Naive B cell (primary cell): ENCODE data around the gene PSMG3. TPM values are rescaled to one million over a fixed set of nuclear protein-coding genes. Genes with fewer than 3 reads are reported as not detected.

Experiments used
- ATAC-seq, 2 donors: fragments of 150-1000 bp; cut with Tn5 transposase; 2 replicates each; pipeline ENCODE4 v1.10.0; 2021; ENCODE audit warnings: low read depth in 2 of 2, mild to moderate bottlenecking in 2 of 2, moderate library complexity in 2 of 2
- DNase-seq: peaks from one replicate; pipeline ENCODE4 v3.0.0; 2022
- H3K27ac Mint-ChIP-seq, 6 donors: one replicate each; pipeline ENCODE4 v1.8.0; 2020 to 2022; ENCODE audit warnings: mild to moderate bottlenecking in 6 of 6, mixed read lengths in 6 of 6, moderate library complexity in 5 of 6, inconsistent platforms in 2 of 6
- H3K27me3 Mint-ChIP-seq, 3 donors: one replicate each; pipeline ENCODE4 v1.8.0; 2021 to 2022; ENCODE audit warnings: mixed read lengths in 3 of 3, mild to moderate bottlenecking in 1 of 3
- H3K36me3 Mint-ChIP-seq, 2 donors: one replicate each; pipeline ENCODE4 v1.8.0; 2020 to 2022; ENCODE audit warnings: mixed read lengths in 2 of 2, inconsistent platforms in 1 of 2, mild to moderate bottlenecking in 1 of 2
- H3K4me1 Mint-ChIP-seq, 3 donors: one replicate each; pipeline ENCODE4 v1.8.0; 2020 to 2022; ENCODE audit warnings: mixed read lengths in 3 of 3, inconsistent platforms in 1 of 3, mild to moderate bottlenecking in 1 of 3, moderate library complexity in 1 of 3
- H3K4me3 Mint-ChIP-seq, 8 donors: one replicate each; pipeline ENCODE4 v1.8.0; 2020 to 2022; ENCODE audit warnings: mild to moderate bottlenecking in 8 of 8, mixed read lengths in 8 of 8, moderate library complexity in 8 of 8, inconsistent platforms in 2 of 8
- H3K9me3 Mint-ChIP-seq, 7 donors: one replicate each; pipeline ENCODE4 v1.8.0; 2020 to 2022; ENCODE audit warnings: mixed read lengths in 7 of 7, mild to moderate bottlenecking in 5 of 7, inconsistent platforms in 2 of 7, moderate library complexity in 1 of 7
- polyA plus RNA-seq, 6 donors: library from polyadenylated mRNA; unstranded; fragments of 300-500 nt; fragmentation: Illumina TruSeq; gene quantifications; one replicate each; pipeline ENCODE4 v1.2.3, GENCODE V29; 2021; ENCODE audit warnings: low read depth in 6 of 6

Gene PSMG3
- polyA plus RNA-seq, 6 donors from 2014 or later = 24.2 to 43.4 (median 38.6) TPM

DNA sequence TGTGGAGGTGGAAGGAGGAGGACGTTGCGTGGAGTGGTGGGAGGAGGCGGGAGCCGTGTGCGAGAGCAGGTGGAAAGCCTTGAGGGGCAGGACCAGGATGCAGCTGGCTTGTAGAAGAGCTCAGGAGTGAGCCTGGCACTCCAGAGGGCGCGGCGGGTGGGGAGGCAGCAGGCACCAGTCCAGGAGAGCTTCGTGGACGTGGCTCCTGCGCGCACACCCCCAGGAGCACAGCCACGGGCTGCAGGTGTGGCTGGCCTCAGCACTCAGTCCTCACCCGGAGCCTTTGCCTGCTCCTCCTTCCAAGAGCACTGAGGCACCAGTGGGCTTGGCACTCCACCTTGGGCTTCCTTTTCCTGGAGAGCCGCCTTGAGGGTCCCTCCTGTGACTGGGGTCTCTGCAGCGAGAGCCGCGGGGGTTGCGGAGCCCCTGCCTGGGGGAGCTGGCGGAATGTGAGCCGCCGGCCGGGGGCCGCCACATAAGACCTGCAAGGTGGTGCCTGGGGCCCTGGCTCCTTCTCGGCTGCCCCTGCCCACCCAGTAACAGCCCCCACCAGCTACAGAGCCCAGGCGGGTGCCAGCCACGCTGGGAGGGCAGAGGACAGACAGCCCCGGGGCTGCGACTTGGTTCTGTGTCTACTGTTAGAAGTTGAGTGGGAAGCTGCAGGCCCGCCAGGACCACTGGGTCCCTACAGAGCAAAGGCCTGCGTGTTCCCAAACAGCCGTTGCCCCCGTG is 28.2 kb downstream of the PSMG3 start:
- no peaks in the 10 kb centered on the region for H3K4me1 Mint-ChIP-seq
- H3K9me3 Mint-ChIP-seq = no peaks in the 10 kb centered on the region
- DNase-seq (no peak), ATAC-seq (no peak)
- peak overlapping the region in 1 of 8 donors; percentile 19 for H3K4me3 Mint-ChIP-seq
- H3K27ac Mint-ChIP-seq = peak overlapping the region in 5 of 6 donors; percentile 30 to 94 (median 78)
- H3K27me3 Mint-ChIP-seq = no peaks in the 10 kb centered on the region
- H3K36me3 Mint-ChIP-seq = no peaks in the 10 kb centered on the region

DNA sequence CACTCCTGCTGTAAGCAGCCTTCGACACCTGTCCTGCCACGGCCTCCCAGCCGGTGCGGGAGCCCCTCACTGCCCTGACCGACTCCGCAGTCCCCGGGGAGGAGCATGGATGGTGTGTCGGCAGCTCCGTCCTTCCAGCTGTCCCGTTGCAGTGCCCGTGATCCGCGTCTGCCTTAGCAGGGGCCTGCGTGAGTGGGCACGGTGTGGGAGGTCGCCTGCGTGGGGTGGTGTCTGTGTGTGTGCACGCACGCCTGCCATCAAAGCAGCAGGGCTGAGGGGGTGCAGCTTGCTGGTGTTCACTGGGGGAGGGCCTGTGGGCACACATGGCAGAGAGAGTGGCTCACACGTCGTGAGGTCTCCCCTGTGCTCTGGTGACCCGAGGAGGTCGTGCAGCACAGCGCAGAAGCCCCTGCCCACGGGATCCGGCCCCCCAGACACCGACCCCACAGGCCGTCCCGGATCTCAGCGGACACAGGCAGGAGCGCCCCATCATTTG is 29.0 kb downstream of the PSMG3 start:
- ATAC-seq (no peak), DNase-seq (no peak)
- H3K9me3 Mint-ChIP-seq = no peaks in the 10 kb centered on the region
- H3K27ac Mint-ChIP-seq = peak overlapping the region in 4 of 6 donors; percentile 47 to 78 (median 58)
- no peaks in the 10 kb centered on the region for H3K27me3 Mint-ChIP-seq
- H3K36me3 Mint-ChIP-seq = no peaks in the 10 kb centered on the region
- H3K4me3 Mint-ChIP-seq = no peak overlapping the region
- no peaks in the 10 kb centered on the region for H3K4me1 Mint-ChIP-seq

DNA sequence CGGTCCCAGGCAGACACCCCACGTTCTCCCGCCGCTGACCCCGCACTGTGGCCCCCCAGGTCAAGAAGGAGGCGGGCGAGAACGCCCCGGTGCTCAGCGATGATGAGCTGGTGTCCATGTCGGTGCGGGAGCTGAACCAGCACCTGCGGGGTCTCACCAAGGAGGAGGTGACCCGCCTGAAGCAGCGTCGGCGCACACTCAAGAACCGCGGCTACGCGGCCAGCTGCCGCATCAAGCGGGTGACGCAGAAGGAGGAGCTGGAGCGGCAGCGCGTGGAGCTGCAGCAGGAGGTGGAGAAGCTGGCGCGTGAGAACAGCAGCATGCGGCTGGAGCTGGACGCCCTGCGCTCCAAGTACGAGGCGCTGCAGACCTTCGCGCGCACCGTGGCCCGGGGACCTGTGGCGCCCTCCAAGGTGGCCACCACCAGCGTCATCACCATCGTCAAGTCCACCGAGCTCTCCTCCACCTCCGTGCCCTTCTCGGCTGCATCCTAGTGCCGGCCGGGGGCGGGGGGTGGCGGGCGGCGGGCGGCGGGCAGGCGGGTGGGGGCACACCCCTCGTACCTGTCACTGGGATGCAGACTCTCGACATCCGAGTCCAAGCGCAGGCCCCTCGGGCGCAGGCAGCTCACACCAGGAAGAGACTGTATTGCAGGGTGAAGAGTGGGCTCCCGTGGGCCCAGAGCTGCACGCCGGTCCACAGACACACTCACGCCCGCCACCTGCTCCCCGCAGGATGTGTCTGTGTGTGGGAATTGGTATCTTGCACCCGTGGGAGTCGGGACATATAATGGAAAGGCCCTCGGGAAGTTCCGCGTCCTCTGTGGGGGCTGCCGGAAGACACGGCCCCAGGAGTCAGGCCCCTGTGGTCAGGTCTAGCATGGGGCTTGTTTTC is 29.7 kb downstream of the PSMG3 start:
- peak overlapping the region in 3 of 6 donors; percentile 53 to 92 (median 78) for H3K27ac Mint-ChIP-seq

DNA sequence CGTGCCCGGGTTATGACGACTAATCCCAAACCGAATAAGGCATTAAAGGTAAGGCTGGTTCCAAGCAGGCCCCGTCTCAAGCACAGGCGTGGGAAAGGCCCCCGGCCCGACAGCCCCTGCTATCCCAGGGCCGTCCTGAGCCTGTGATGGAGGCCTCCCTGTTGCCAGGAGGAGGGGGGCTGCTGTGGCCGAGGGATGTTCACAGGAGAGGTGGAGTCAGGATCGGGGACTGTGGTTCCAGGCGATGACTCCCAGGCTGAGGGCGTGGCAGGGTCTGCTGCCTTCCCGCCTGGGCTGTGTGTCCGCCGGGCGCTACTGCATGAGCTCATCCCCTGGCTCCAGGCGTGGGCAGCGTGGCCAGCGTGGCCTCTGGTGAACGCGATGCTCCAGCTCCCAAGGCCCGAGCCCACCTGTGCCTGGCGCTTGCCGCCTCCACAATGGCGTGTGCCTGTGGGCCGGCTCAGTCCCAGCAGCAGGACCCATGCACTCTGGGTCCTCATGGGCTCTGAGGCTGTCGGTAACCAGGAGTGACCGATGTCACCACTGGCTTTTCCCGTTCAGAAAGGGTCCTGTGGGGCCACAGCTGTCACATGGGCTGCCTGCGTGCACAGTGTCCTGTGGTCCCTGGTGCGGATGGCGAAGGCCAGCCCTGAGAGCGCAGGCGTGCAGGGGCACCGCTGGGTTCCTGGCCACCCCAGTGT is 30.5 kb downstream of the PSMG3 start:
- Mint-ChIP-seq H3K27me3 (no peaks in the 10 kb centered on the region), H3K4me3 (no peak overlapping the region), H3K9me3 (no peaks in the 10 kb centered on the region), H3K27ac (peak overlapping the region in 1 of 6 donors; percentile 92), H3K36me3 (no peaks in the 10 kb centered on the region), H3K4me1 (peaks cover 0 to 6% (median 2%) of the 10 kb centered on the region in 3 donors)
- ATAC-seq (no peak), DNase-seq (no peak)

More for the DNA sequence above, 29.7 kb downstream of the PSMG3 start:
- ATAC-seq (no peak), DNase-seq (no peak)
- Mint-ChIP-seq H3K27me3 (no peaks in the 10 kb centered on the region), H3K4me3 (no peak overlapping the region), H3K4me1 (no peaks in the 10 kb centered on the region), H3K9me3 (no peaks in the 10 kb centered on the region), H3K36me3 (no peaks in the 10 kb centered on the region)

DNA sequence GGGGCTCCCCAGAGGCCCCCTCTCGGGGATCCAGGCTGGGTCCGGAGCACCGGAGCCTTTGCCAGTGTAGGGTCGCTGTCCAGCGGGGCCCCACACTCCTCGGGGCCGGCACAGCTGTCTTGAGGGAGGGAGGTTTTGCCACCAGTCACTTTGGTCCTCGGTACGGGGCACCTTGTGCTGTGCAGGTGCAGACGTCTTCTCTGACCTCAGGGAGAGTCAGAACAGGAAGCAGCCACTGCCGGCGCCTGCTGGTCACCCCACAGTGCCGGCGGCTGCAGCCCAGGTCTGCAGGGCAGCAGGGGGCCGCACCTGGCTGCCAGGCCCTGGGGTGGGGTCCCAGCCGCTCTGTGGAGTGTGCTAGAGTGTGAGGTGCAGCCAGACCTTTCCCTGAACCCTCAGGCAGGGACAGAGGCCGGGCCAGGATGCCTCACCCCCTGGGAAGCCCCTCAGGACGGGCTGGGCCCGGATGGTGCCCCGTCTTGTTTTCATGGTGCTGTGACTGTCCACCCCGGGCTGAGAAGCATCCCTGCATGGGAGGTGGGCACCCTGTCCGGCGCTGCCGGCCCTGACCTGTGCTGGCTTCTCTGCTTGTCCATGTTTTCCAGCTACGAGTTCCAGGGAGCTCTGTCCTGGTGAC is 31.2 kb downstream of the PSMG3 start:
- Mint-ChIP-seq H3K4me1 (peaks cover 2 to 8% (median 5%) of the 10 kb centered on the region in 3 donors), H3K27ac (peak overlapping the region in 1 of 6 donors; percentile 47), H3K4me3 (no peak overlapping the region), H3K27me3 (no peaks in the 10 kb centered on the region), H3K9me3 (no peaks in the 10 kb centered on the region), H3K36me3 (no peaks in the 10 kb centered on the region)
- DNase-seq (no peak), ATAC-seq (no peak)

DNA sequence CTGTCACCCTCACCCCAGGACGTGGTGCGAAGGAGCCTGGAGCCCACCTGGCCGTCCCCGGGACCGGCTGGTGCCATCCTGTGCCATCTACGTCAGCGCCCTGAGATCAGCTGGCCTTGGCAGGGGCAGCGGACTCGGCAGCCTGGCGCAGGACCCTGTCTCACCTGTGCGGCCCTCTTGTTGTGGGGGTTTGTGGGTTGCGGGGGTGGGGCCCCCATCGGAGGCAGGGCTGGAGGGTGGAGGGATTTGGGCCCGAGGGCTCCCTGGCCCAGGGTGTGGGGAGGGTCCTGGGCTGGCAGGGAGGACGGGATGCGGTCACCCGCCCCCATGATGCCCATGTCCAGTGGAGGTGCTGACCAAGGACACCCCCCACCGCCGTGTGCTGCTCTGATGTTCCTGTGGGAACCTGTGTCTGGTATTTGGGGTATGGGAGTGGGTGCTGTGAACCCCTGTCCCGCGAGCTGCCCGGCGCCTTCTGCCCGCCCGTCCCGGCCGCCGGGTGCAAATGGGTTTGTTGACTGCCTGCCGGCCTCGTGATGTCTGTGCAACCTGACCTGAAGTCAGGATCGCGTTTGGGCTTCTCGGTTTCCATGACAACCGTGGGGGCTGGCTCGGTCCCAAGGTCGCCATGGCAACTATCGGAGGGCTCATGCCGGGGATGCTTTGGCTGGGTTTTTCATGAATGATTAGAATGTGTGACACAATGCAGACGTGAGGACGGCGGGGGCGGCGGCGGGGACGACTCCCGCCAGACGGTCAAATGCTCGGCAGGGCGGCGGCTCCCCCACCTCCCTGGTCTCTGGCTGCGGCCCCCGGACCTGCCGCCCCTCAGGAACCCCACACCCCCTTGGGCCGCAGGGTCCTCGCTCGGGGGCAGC is 32.1 kb downstream of the PSMG3 start:
- H3K36me3 Mint-ChIP-seq = no peaks in the 10 kb centered on the region

DNA sequence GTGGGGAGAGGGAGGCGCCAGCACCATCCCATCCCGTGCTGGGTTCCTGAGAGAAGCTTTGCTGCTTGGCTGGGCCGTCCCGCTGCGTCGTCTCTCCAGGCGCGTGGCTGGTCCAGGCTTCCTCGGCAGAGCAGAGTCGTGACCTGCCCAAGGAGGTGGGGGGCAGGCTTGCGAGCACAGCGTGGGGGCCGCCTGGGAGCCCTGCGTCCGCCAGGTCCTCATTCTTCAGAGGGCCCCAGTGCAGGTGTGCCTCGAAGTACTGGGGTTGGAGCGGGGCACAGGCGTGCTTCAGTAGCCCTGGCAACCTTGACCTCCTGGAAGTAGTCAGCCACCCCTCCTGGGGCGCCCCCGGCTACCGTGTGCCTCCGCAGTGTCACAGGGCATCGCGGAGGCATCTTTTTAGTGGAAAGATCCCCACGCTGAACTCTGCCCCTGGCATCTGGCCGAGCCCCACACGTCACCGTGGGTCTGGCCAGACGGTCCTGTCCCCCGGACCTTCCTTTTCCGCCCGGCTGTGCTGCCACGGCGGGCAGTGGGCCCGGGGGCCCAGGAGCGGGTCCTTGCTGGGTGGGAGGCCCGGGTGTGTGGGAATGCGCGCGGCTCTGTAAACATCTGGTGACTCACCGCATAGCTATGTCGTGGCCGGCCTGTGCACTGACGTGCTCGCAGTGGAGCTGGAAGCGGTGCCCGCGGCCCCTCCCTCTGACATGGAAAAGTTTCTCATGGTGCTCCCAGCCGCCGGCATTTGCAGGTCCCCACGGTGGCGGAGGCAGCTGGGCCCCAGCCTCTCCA is 32.9 kb downstream of the PSMG3 start:
- DNase-seq (no peak), ATAC-seq (no peak)
- H3K4me1 Mint-ChIP-seq = peaks cover 14 to 25% (median 22%) of the 10 kb centered on the region in 3 donors
- no peaks in the 10 kb centered on the region for H3K27me3 Mint-ChIP-seq
- no peaks in the 10 kb centered on the region for H3K9me3 Mint-ChIP-seq
- peak overlapping the region in 1 of 6 donors; percentile 24 for H3K27ac Mint-ChIP-seq
- peak overlapping the region in 1 of 8 donors; percentile 59 for H3K4me3 Mint-ChIP-seq
- H3K36me3 Mint-ChIP-seq = no peaks in the 10 kb centered on the region

More for the DNA sequence above, 32.1 kb downstream of the PSMG3 start:
- Mint-ChIP-seq H3K27ac (peak overlapping the region in 4 of 6 donors; percentile 7 to 96 (median 38)), H3K4me3 (peak overlapping the region in 1 of 8 donors; percentile 80), H3K27me3 (no peaks in the 10 kb centered on the region), H3K9me3 (no peaks in the 10 kb centered on the region), H3K4me1 (peaks cover 11 to 17% (median 14%) of the 10 kb centered on the region in 3 donors)
- ATAC-seq (no peak), DNase-seq (no peak)

DNA sequence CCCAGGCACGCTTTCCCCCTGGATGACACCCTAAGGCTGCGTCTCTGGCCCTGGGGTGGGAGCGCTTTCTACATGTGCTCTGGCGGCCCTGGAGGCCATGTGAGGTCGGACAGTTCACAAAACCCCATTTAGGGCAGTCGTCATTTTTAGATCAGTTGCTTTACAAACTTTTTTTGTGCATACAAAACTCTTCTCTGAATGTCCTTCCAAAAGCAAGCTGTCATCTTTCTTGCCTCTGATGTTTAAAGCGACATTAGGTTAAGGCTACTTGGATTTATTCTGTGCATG is 33.4 kb downstream of the PSMG3 start:
- Mint-ChIP-seq H3K27me3 (no peaks in the 10 kb centered on the region), H3K4me1 (peaks cover 20 to 30% (median 27%) of the 10 kb centered on the region in 3 donors), H3K9me3 (no peaks in the 10 kb centered on the region), H3K36me3 (no peaks in the 10 kb centered on the region), H3K4me3 (peak overlapping the region in 2 of 8 donors; percentile 1 to 59), H3K27ac (no peak overlapping the region)
- DNase-seq (no peak), ATAC-seq (no peak)

DNA sequence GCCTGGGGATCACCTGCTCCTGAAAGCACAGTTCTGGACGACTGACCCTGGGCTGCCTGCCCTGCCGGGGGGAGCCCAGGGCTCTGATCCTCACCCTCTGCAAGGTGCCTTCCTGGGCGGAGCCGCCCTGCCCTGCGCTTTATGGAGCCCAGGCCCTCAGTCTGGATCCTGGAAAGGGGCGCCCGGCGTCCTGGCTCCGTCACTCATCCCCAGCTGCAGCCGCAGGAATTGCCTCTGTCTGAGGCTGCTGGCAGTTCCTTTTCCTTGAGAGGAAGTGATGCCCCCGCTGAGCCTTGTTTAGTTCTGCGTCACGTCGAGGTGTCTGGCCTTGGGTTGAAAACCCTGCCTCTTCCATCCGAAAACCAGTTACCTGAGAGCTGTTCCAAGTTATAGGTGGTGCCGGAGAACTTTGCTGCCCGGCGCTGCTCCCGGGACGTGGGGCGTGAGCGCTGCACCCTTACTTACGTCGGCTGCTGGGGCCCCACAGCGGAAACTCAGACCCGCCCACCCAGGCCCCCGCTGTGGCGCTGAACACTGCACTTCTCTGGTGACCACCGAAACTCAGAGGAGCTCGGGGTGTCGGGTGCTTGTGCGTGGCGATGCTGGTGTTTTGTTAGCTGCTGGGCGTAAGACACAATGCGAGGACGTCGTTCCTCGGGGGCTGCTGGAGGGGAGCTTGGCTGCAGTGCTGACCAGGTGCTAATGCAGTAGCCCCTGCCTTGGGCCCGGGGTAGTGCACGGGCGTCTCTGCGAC is 34.0 kb downstream of the PSMG3 start:
- peaks cover 20 to 31% (median 27%) of the 10 kb centered on the region in 3 donors for H3K4me1 Mint-ChIP-seq
- no peaks in the 10 kb centered on the region for H3K9me3 Mint-ChIP-seq
- H3K27ac Mint-ChIP-seq = no peak overlapping the region
- H3K4me3 Mint-ChIP-seq = peak overlapping the region in 2 of 8 donors; percentile 1 to 59
- ATAC-seq (no peak), DNase-seq (no peak)
- H3K27me3 Mint-ChIP-seq = no peaks in the 10 kb centered on the region
- no peaks in the 10 kb centered on the region for H3K36me3 Mint-ChIP-seq

DNA sequence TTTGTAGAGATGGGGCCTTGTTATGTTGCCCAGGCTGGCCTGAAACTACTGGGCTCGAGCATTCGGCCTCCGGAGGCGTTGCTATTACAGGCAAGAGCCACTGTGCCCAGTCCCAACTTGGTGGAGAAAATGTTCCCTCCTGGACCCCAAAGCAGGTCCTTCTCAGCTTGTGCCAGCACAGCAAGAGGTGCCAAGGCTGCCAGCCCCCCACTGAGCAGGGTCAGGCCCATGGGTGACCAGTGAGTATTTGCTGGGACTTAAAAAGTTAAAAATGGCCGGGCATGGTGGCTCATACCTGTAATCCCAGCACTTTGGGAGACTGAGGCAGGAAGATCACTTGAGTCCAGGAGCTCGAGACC is 34.8 kb downstream of the PSMG3 start:
- no peak for ATAC-seq
- H3K27ac Mint-ChIP-seq = no peak overlapping the region
- H3K9me3 Mint-ChIP-seq = no peaks in the 10 kb centered on the region
- DNase-seq = no peak
- H3K4me1 Mint-ChIP-seq = peaks cover 20 to 31% (median 27%) of the 10 kb centered on the region in 3 donors
- no peaks in the 10 kb centered on the region for H3K27me3 Mint-ChIP-seq
- H3K36me3 Mint-ChIP-seq = no peaks in the 10 kb centered on the region
- no peak overlapping the region for H3K4me3 Mint-ChIP-seq
